ENCODE data around the gene ING4. TPM values are rescaled to one million over a fixed set of nuclear protein-coding genes. Genes with fewer than 3 reads are reported as not detected.

ING4 gene
- total RNA-seq, 1 donor from 2014 or later: 38.0 TPM

GRCh38 chr12:6696690-6697583 is 34.0 kb upstream of the ING4 start:
- peaks cover 37% of the 10 kb centered on the region for H3K27me3 ChIP-seq
- no peak overlapping the region for H3K4me3 ChIP-seq
- H3K27ac ChIP-seq: no peak overlapping the region
- no peak for ATAC-seq
- peaks cover 11% of the 10 kb centered on the region for H3K4me1 ChIP-seq
- no peaks in the 10 kb centered on the region for H3K9me3 ChIP-seq
- no peak for TF ChIP-seq CTCF (IDR thresholded peaks at IDR 0.05)
- no peaks in the 10 kb centered on the region for H3K36me3 ChIP-seq
- intact Hi-C loops (cut with DNase I): no loop called here
- no peak for DNase-seq

DNA sequence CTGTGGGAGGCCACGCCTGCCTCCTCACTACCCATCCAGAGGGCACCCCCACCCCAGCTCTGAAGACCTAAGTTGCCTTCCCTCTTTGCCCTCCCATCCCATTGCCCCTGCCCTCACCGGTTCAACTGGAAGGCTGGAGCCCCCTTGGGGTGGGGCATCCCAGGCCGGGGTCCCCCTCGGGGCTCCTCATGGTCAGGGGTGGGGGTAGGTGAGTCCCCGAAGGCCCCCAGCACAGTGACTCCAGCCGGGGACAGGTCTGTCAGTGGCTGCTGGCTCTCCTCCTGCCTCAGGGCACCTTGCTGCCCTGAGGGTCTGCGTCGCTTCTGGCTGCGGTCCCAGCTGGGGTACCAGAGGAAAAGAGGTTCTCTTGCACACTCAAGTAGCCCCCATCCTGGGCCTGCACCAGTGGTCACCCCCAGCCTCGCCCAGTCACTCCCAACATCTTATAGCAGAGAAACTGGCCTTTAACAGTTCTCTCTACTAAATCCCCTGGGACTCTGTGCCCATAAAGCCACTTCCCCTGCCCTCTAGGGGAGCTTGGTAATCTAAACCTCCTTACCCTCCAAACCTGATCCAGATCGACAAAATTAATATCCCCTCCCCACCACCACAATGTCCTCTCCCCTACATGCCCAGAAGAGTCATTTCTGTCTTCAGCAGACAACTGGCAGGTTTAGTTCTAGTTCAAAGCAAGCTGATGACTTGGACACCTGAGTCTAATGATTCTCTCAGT is 32.6 kb upstream of the ING4 start:
- no peak for DNase-seq
- Histone ChIP-seq H3K4me3 (no peak overlapping the region), H3K4me1 (peaks cover 10% of the 10 kb centered on the region), H3K27ac (no peak overlapping the region), H3K36me3 (no peaks in the 10 kb centered on the region), H3K9me3 (no peaks in the 10 kb centered on the region), H3K27me3 (peaks cover 23% of the 10 kb centered on the region)
- no peak for TF ChIP-seq CTCF (IDR thresholded peaks at IDR 0.05)
- no peak for ATAC-seq
- intact Hi-C loops (cut with DNase I): no loop called here

DNA sequence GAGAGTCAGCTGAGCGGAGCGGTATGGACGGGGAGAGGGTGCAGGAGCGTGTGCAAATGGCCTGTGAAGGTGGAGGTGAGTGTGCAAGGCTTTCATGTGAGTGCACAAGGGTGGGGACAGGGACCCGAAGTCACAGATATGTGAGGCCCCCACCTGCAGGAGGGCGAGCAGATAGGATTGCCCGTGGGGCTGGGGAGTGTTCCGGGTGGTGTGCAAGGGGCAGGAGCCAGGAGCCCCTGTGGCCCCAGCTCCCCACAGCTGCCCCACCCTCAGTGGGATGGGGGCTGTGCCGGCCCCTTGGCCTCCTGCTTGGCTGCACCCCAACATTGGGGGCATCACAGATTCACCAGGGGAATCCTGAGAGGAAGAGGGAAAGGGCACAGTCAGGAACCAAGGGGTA is 31.8 kb upstream of the ING4 start:
- DNase-seq (no peak), ATAC-seq (no peak)
- TF ChIP-seq CTCF (IDR thresholded peaks at IDR 0.05): no peak
- H3K9me3 ChIP-seq: no peaks in the 10 kb centered on the region
- H3K4me1 ChIP-seq: peaks cover 10% of the 10 kb centered on the region
- H3K27me3 ChIP-seq: peaks cover 15% of the 10 kb centered on the region
- H3K36me3 ChIP-seq: no peaks in the 10 kb centered on the region
- no peak overlapping the region for H3K27ac ChIP-seq
- H3K4me3 ChIP-seq: no peak overlapping the region
- intact Hi-C loops (cut with DNase I): no loop called here

GRCh38 chr12:6693832-6694355 is 31.0 kb upstream of the ING4 start:
- peaks cover 8% of the 10 kb centered on the region for H3K27me3 ChIP-seq
- no peak for TF ChIP-seq CTCF (IDR thresholded peaks at IDR 0.05)
- H3K9me3 ChIP-seq: no peaks in the 10 kb centered on the region
- ATAC-seq (no peak), DNase-seq (no peak)
- no peak overlapping the region for H3K4me3 ChIP-seq
- H3K4me1 ChIP-seq: peaks cover 10% of the 10 kb centered on the region
- intact Hi-C loops (cut with DNase I): no loop called here
- no peak overlapping the region for H3K27ac ChIP-seq
- no peaks in the 10 kb centered on the region for H3K36me3 ChIP-seq

DNA sequence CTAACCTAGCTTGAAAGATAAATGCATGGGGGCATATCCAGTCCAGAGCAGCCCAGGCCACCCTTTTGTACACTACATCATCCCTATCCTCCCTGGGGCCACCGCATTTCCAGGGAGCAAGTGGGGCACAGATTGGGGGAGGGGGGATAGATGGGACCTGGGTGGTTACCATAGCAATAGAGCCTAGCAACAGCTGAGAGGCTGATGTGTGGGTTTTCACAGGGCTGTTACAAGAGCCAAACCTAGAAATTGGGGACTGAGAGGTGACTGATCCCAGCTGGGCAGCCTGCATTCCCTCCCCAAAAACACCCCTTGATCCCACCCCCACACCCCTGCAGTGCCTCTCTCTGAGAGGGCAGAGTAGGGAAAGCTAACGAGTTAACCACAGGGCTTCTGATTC is 30.0 kb upstream of the ING4 start:
- no peaks in the 10 kb centered on the region for H3K9me3 ChIP-seq
- no peaks in the 10 kb centered on the region for H3K27me3 ChIP-seq
- DNase-seq: no peak
- no peaks in the 10 kb centered on the region for H3K36me3 ChIP-seq
- no peak for TF ChIP-seq CTCF (IDR thresholded peaks at IDR 0.05)
- H3K4me1 ChIP-seq: peaks cover 13% of the 10 kb centered on the region
- intact Hi-C loops (cut with DNase I): no loop called here
- H3K4me3 ChIP-seq: no peak overlapping the region
- no peak for ATAC-seq
- H3K27ac ChIP-seq: no peak overlapping the region
